ENCODE results near the gene JAK1. TPM values are rescaled to one million over a fixed set of nuclear protein-coding genes. Genes with fewer than 3 reads are reported as not detected.
"Not testable (repeated sequence)": the region's sequence is repeated elsewhere in the genome, so short reads cannot be mapped to it uniquely, and the experiment has no call there.

Gene JAK1
- total RNA-seq, 1 donor from 2014 or later, result 65.1 TPM

GRCh38 chr1:64933296-64934070 is 32.9 kb downstream of the JAK1 start:
- H3K9me3 Mint-ChIP-seq, result peaks cover 12% of the 10 kb centered on the region
- H3K27ac Mint-ChIP-seq, result no peak overlapping the region
- H3K36me3 Mint-ChIP-seq, result peaks cover 10% of the 10 kb centered on the region
- DNase-seq (ENCODE audit: low spot score in 2 of 2, unreplicated experiment in 2 of 2), result no peak
- no peak overlapping the region for H3K4me3 Mint-ChIP-seq
- no peaks in the 10 kb centered on the region for H3K27me3 Mint-ChIP-seq (ENCODE audit: low read depth)
- TF ChIP-seq CTCF (IDR thresholded peaks at IDR 0.05; ENCODE audit: unreplicated experiment), result no peak
- H3K4me1 Mint-ChIP-seq, result peaks cover 11% of the 10 kb centered on the region

GRCh38 chr1:64932962-64933295 is 33.4 kb downstream of the JAK1 start:
- TF ChIP-seq CTCF (IDR thresholded peaks at IDR 0.05; ENCODE audit: unreplicated experiment), result no peak
- Mint-ChIP-seq H3K27ac (no peak overlapping the region), H3K36me3 (peaks cover 10% of the 10 kb centered on the region), H3K4me1 (peaks cover 14% of the 10 kb centered on the region), H3K4me3 (no peak overlapping the region), H3K9me3 (peaks cover 9% of the 10 kb centered on the region), H3K27me3 (ENCODE audit: low read depth) (no peaks in the 10 kb centered on the region)
- DNase-seq (ENCODE audit: low spot score in 2 of 2, unreplicated experiment in 2 of 2), result no peak

- H3K27me3 Mint-ChIP-seq (ENCODE audit: low read depth); DNase-seq (ENCODE audit: low spot score in 2 of 2, unreplicated experiment in 2 of 2); H3K9me3 Mint-ChIP-seq; H3K27ac Mint-ChIP-seq; H3K4me3 Mint-ChIP-seq: not testable (repeated sequence)
- Mint-ChIP-seq H3K4me1 (peaks cover 14% of the 10 kb centered on the region), H3K36me3 (peaks cover 10% of the 10 kb centered on the region)
Observed at GRCh38 chr1:64930640-64931039, 35.7 kb downstream of the JAK1 start.

- no peaks in the 10 kb centered on the region for H3K27me3 Mint-ChIP-seq (ENCODE audit: low read depth)
- no peak for DNase-seq (ENCODE audit: low spot score in 2 of 2, unreplicated experiment in 2 of 2)
- no peak for TF ChIP-seq CTCF (IDR thresholded peaks at IDR 0.05; ENCODE audit: unreplicated experiment)
Observed at GRCh38 chr1:64929221-64929620, 37.1 kb downstream of the JAK1 start.

GRCh38 chr1:64928325-64928724 is 38.0 kb downstream of the JAK1 start:
- H3K9me3 Mint-ChIP-seq, result peaks cover 9% of the 10 kb centered on the region
- no peak for TF ChIP-seq CTCF (IDR thresholded peaks at IDR 0.05; ENCODE audit: unreplicated experiment)
- DNase-seq (ENCODE audit: low spot score in 2 of 2, unreplicated experiment in 2 of 2), result no peak
- no peak overlapping the region for H3K27ac Mint-ChIP-seq
- peaks cover 10% of the 10 kb centered on the region for H3K36me3 Mint-ChIP-seq
- no peak overlapping the region for H3K4me3 Mint-ChIP-seq
- H3K4me1 Mint-ChIP-seq, result peaks cover 15% of the 10 kb centered on the region
- no peaks in the 10 kb centered on the region for H3K27me3 Mint-ChIP-seq (ENCODE audit: low read depth)

More at GRCh38 chr1:64929221-64929620, 37.1 kb downstream of the JAK1 start:
- peaks cover 10% of the 10 kb centered on the region for H3K36me3 Mint-ChIP-seq
- H3K4me1 Mint-ChIP-seq, result peaks cover 14% of the 10 kb centered on the region
- H3K4me3 Mint-ChIP-seq, result no peak overlapping the region
- peaks cover 9% of the 10 kb centered on the region for H3K9me3 Mint-ChIP-seq
- no peak overlapping the region for H3K27ac Mint-ChIP-seq

GRCh38 chr1:64925594-64925993 is 40.8 kb downstream of the JAK1 start:
- H3K27me3 Mint-ChIP-seq (ENCODE audit: low read depth), result peaks cover 2% of the 10 kb centered on the region

More at GRCh38 chr1:64925594-64925993, 40.8 kb downstream of the JAK1 start:
- Mint-ChIP-seq H3K4me3 (no peak overlapping the region), H3K27ac (no peak overlapping the region), H3K9me3 (peaks cover 9% of the 10 kb centered on the region), H3K4me1 (peaks cover 39% of the 10 kb centered on the region), H3K36me3 (peaks cover 6% of the 10 kb centered on the region)
- DNase-seq (ENCODE audit: low spot score in 2 of 2, unreplicated experiment in 2 of 2), result no peak
- no peak for TF ChIP-seq CTCF (IDR thresholded peaks at IDR 0.05; ENCODE audit: unreplicated experiment)
